GM18507 (cell line): ENCODE data around the gene PHETA1.
A peak's percentile ranks its signal among the peaks of the same experiment; 100 is the strongest.
"Not testable (repeated sequence)": the region's sequence is repeated elsewhere in the genome, so short reads cannot be mapped to it uniquely, and the experiment has no call there.

ENCODE experiments used
- DNase-seq: peaks from one replicate; pipeline ENCODE4 v3.0.0; 2011; ENCODE audit warnings: low read depth; ENCODE audit not compliant: insufficient read length; ENCODE audit errors: extremely low spot score
- FAIRE-seq: peaks from 2 replicates; lab custom pipeline; 2011; peaks lifted over from hg19 to GRCh38; lab: Jason Lieb, UNC

Gene PHETA1

GRCh38 chr12:111406474-111407376 lies 37.8 kb upstream of the PHETA1 start:
- FAIRE-seq (peak; percentile 59), DNase-seq (no peak)

GRCh38 chr12:111405859-111406473 lies 37.1 kb upstream of the PHETA1 start, which contains the start of gene SH2B3:
Gene SH2B3 (plus strand): TSS chr12:111405923. CDS start chr12:111418146, 12,223 bp downstream.
- no peak for DNase-seq
- no peak for FAIRE-seq

- DNase-seq (peak; percentile 90), FAIRE-seq (peak; percentile 95)
Measured at GRCh38 chr12:111405149-111405858, 36.4 kb upstream of the PHETA1 start.

GRCh38 chr12:111404362-111405148 lies 35.7 kb upstream of the PHETA1 start:
- FAIRE-seq (peak; percentile 66), DNase-seq (no peak)

GRCh38 chr12:111402490-111402824 lies 33.6 kb upstream of the PHETA1 start:
- DNase-seq, FAIRE-seq: not testable (repeated sequence)

GRCh38 chr12:111401167-111401605 lies 32.3 kb upstream of the PHETA1 start:
- no peak for FAIRE-seq
- DNase-seq, result no peak

GRCh38 chr12:111399741-111400404 lies 31.0 kb upstream of the PHETA1 start:
- not testable (repeated sequence) for FAIRE-seq, DNase-seq

- FAIRE-seq, result no peak
- DNase-seq, result no peak
Measured at GRCh38 chr12:111398530-111398929, 29.6 kb upstream of the PHETA1 start.

GRCh38 chr12:111396726-111397445 lies 28.0 kb upstream of the PHETA1 start:
- DNase-seq, result peak; percentile 76
- FAIRE-seq, result peak; percentile 80

GRCh38 chr12:111396271-111396670 lies 27.4 kb upstream of the PHETA1 start:
- not testable (repeated sequence) for DNase-seq, FAIRE-seq

- no peak for DNase-seq
- no peak for FAIRE-seq
Measured at GRCh38 chr12:111395336-111396187, 26.7 kb upstream of the PHETA1 start.

- DNase-seq, result no peak
- FAIRE-seq, result no peak
Measured at GRCh38 chr12:111394480-111394879, 25.6 kb upstream of the PHETA1 start.

- DNase-seq (no peak), FAIRE-seq (no peak)
Measured at GRCh38 chr12:111393700-111394300, 24.9 kb upstream of the PHETA1 start.

- FAIRE-seq (no peak), DNase-seq (no peak)
Measured at GRCh38 chr12:111390910-111391309, 22.0 kb upstream of the PHETA1 start.

- DNase-seq, result no peak
- FAIRE-seq, result no peak
Measured at GRCh38 chr12:111389635-111390034, 20.7 kb upstream of the PHETA1 start.

GRCh38 chr12:111387747-111388323 lies 18.9 kb upstream of the PHETA1 start:
- FAIRE-seq (no peak), DNase-seq (no peak)

GRCh38 chr12:111386885-111387284 lies 18.0 kb upstream of the PHETA1 start:
- DNase-seq (no peak), FAIRE-seq (no peak)
